GM12878 (cell line): Measurements from ENCODE around the gene DTX1. TPM values are rescaled to one million over a fixed set of nuclear protein-coding genes. Genes with fewer than 3 reads are reported as not detected.

ENCODE experiments used
- BHLHE40 ChIP-seq, 2 experiments: fragments of 450-650 bp in 1 of 2; IDR thresholded peaks; 2 replicates each; pipeline ENCODE4 v1.6.1; 2011 to 2017; ENCODE audit warnings: low read depth in 2 of 2, borderline replicate concordance in 1 of 2, improper control_type of control experiment in 1 of 2, low read length in 1 of 2, mild to moderate bottlenecking in 1 of 2
- EGR1 ChIP-seq, 2 experiments: IDR thresholded peaks; 1 replicate in 1 of 2; 2 replicates in 1 of 2; pipeline ENCODE4 v1.6.1; 2011 to 2012; ENCODE audit warnings: low read depth in 2 of 2, low read length in 2 of 2, borderline replicate concordance in 1 of 2, mild to moderate bottlenecking in 1 of 2, moderate library complexity in 1 of 2
- NBN ChIP-seq: fragments of 450-650 bp; IDR thresholded peaks from 2 replicates; pipeline ENCODE4 v1.6.1; 2016
- NFYA ChIP-seq: IDR thresholded peaks from 2 replicates; pipeline ENCODE4 v1.6.1; 2011; ENCODE audit warnings: low read depth, mild to moderate bottlenecking, low read length, improper control_type of control experiment, borderline replicate concordance
- NFYB ChIP-seq: IDR thresholded peaks from 2 replicates; pipeline ENCODE4 v1.6.1; 2011; ENCODE audit warnings: low read depth, mild to moderate bottlenecking, low read length, improper control_type of control experiment, moderate library complexity; ENCODE audit not compliant: insufficient read depth
- NR2F1 ChIP-seq: fragments of 450-650 bp; conservative IDR thresholded peaks from 2 replicates; pipeline ENCODE4 v1.6.1; 2017; ENCODE audit warnings: mild to moderate bottlenecking
- POU2F2 ChIP-seq: IDR thresholded peaks from 3 replicates; pipeline ENCODE4 v1.6.1; 2011; ENCODE audit warnings: low read depth, mild to moderate bottlenecking, low read length, borderline replicate concordance
- RBBP5 ChIP-seq: fragments of 200-600 bp; sonication (generic); conservative IDR thresholded peaks from 2 replicates; pipeline ENCODE4 v1.6.1; 2016
- SPI1 ChIP-seq: IDR thresholded peaks from 2 replicates; pipeline ENCODE4 v1.6.1; 2011; ENCODE audit warnings: low read depth, mild to moderate bottlenecking, low read length, moderate library complexity, borderline replicate concordance; ENCODE audit not compliant: insufficient read depth
- SREBF1 ChIP-seq: IDR thresholded peaks from 2 replicates; pipeline ENCODE4 v1.6.1; 2012; ENCODE audit warnings: mild to moderate bottlenecking, low read length
- ZNF207 ChIP-seq: fragments of 450-650 bp; IDR thresholded peaks from 2 replicates; pipeline ENCODE4 v1.6.1; 2014; ENCODE audit warnings: antibody characterized with exemption, mild to moderate bottlenecking, borderline replicate concordance
- ZSCAN29 ChIP-seq: fragments of 450-650 bp; IDR thresholded peaks from 2 replicates; pipeline ENCODE4 v1.6.1; 2017; ENCODE audit warnings: mild to moderate bottlenecking, moderate library complexity
- ZZZ3 ChIP-seq: IDR thresholded peaks from 2 replicates; pipeline ENCODE4 v1.6.1; 2011; ENCODE audit warnings: low read depth; ENCODE audit not compliant: control insufficient read depth, insufficient read length
- polyA plus RNA-seq, 11 experiments: library from polyadenylated mRNA; depleted of rRNA in 4 of 11; unstranded in 6 of 11; stranded (reverse) in 5 of 11; fragments of >200 nt; fragmentation: Nextera tagmentation in 4 of 11; fragmentation: Illumina TruSeq in 1 of 11; extraction: Ambion mirVana in 4 of 11; extraction: Trizol in 1 of 11; gene quantifications; 1 replicate in 1 of 11; 2 replicates in 10 of 11; pipeline versions ENCODE4 v1.2.1 to v1.2.3, GENCODE V29; 2011 to 2016; ENCODE audit warnings: inconsistent platforms in 2 of 11, missing spikeins in 2 of 11, low read depth in 1 of 11
- total RNA-seq, 4 experiments: library from RNA; depleted of rRNA in 3 of 4; stranded (reverse); fragments of >200 nt in 3 of 4; fragmentation: Illumina TruSeq in 1 of 4; extraction: Trizol in 1 of 4; gene quantifications; 2 replicates each; pipeline versions ENCODE4 v1.2.1 to v1.2.3, GENCODE V29; 2013 to 2021
- TF ChIP-seq, protein P1 (sequence below): fragments of 450-650 bp; formaldehyde crosslinking; IDR thresholded peaks from 2 replicates; pipeline ENCODE4 v1.4.0; 2022; ENCODE audit warnings: mild to moderate bottlenecking, moderate library complexity

The DTX1 gene
- total and polyA plus RNA-seq, 10 of the 15 experiments (the other 5 are each of a cell fraction or from before 2014, with no cell fraction given): 0.09 to 2.8 (median 0.66) TPM

DNA sequence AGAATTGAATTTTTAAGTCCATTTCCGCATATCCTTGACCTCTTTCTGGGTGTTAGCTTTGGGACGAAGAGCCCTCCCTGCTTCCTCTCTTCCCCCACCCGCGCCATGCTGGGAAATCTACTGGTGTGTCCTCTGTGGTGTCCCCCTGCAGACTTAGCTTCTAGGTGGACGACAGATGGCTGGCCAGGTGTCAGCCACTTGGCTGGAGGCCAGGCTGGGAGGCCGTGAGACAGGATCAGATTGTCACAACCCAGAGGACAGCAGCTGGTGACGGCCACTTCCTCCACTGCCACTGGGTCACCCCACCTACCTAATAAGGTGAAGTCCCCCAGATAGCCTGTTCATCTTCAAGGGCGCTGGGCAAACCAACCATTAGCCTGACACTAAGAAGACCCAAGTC is 13.3 kb upstream of the DTX1 start (continued):
- TF ChIP-seq, protein P1, sequence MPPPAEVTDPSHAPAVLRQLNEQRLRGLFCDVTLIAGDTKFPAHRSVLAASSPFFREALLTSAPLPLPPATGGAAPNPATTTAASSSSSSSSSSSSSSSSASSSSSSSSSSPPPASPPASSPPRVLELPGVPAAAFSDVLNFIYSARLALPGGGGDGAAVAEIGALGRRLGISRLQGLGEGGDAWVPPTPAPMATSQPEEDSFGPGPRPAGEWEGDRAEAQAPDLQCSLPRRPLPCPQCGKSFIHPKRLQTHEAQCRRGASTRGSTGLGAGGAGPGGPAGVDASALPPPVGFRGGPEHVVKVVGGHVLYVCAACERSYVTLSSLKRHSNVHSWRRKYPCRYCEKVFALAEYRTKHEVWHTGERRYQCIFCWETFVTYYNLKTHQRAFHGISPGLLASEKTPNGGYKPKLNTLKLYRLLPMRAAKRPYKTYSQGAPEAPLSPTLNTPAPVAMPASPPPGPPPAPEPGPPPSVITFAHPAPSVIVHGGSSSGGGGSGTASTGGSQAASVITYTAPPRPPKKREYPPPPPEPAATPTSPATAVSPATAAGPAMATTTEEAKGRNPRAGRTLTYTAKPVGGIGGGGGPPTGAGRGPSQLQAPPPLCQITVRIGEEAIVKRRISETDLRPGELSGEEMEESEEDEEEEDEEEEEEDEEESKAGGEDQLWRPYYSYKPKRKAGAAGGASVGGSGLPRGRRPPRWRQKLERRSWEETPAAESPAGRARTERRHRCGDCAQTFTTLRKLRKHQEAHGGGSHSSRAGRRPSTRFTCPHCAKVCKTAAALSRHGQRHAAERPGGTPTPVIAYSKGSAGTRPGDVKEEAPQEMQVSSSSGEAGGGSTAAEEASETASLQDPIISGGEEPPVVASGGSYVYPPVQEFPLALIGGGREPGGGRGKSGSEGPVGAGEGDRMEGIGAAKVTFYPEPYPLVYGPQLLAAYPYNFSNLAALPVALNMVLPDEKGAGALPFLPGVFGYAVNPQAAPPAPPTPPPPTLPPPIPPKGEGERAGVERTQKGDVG (CRISPR knock-in tag): no peak
- TF ChIP-seq ZNF207 (no peak), SPI1 (no peak), EGR1 (IDR thresholded peaks at IDR 0.05; ENCODE audit: borderline replicate concordance in 1 of 2, low read depth in 2 of 2, low read length in 2 of 2) (no peak), NFYB (no peak), NR2F1 (no peak), NFYA (no peak), ZSCAN29 (no peak), ZZZ3 (no peak), POU2F2 (no peak), RBBP5 (no peak), BHLHE40 (IDR thresholded peaks at IDR 0.05; ENCODE audit: borderline replicate concordance in 1 of 2, low read depth in 2 of 2, low read length in 1 of 2) (no peak), NBN (no peak), SREBF1 (no peak)
